ENCODE data around the gene ACOXL.

Gene ACOXL

DNA sequence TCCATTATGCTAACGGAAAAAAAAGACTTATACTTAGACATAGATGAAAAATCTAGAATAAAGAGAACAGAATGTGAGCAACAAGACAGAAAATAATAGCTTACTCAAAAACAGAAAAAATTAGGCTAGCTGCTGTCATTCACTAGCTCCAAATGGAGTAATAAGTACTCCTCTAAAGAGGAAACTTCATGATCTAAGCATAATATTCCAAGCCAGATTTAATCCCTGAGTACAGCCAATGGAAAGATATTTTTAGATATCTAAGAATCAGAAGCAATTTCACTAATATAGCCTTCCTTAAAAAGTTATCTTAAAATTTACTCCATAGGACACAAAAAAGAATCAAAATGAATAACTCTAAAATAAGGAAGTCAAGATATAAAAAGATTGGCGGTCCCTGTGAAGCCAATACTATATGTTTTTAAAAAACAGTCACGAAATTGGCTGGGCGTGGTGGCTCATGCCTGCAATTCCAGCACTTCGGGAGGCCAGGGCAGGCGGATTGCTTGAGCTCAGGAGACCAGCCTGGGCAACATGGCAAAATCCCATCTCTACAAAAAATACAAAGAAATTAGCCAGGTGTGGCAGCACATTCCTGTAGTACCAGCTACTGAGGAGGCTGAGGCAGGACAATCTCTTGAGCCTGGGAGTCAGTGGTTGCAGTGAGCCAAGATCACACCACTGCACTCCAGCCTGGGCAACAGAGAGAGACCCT lies 265.1 kb downstream of the ACOXL start:
- CTCF ChIA-PET = interaction anchor here (0.6 kb wide), 1 partner anchor 63 kb away, joined by 4 read pairs; no protein-coding TSS in a partner anchor
- POLR2A ChIA-PET (ENCODE audit: low non-redundant PET) = interaction anchor here (0.5 kb wide), 1 partner anchor 322 kb away, joined by 3 read pairs; no protein-coding TSS in a partner anchor

DNA sequence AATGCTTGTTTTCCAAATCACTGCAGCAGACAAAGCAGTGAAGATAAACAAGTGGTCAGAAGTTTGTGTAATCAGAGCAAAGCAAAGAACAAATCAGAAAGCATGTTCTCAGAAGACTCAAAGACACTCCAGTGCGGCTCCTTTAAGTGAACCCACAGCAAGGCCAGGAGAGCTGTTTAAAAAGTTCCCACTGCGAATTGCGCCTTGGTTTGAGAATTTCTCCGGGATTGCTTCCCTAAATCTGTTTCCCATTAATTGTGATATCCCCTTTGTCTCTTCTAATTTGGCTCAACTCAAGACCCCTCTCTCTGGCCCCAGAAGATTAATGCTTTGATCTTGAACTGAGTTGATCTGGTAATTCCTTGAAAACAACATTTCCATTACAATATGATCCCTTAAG lies 265.9 kb downstream of the ACOXL start:
- no peak for TF ChIP-seq CTCF (conservative IDR thresholded peaks at IDR 0.05; ENCODE audit: low read depth)
- H3K27ac ChIP-seq = no peak overlapping the region
- CTCF ChIA-PET = interaction anchor here (0.6 kb wide), 2 partner anchors 45 to 64 kb away, joined by 4 read pairs; no protein-coding TSS in a partner anchor
- POLR2A ChIA-PET (ENCODE audit: low non-redundant PET) = no interaction called here
- no peak for DNase-seq (ENCODE audit: low spot score)

More for the DNA sequence above, 265.1 kb downstream of the ACOXL start:
- DNase-seq (ENCODE audit: low spot score) = no peak
- no peak overlapping the region for H3K27ac ChIP-seq
- no peak for TF ChIP-seq CTCF (conservative IDR thresholded peaks at IDR 0.05; ENCODE audit: low read depth)

DNA sequence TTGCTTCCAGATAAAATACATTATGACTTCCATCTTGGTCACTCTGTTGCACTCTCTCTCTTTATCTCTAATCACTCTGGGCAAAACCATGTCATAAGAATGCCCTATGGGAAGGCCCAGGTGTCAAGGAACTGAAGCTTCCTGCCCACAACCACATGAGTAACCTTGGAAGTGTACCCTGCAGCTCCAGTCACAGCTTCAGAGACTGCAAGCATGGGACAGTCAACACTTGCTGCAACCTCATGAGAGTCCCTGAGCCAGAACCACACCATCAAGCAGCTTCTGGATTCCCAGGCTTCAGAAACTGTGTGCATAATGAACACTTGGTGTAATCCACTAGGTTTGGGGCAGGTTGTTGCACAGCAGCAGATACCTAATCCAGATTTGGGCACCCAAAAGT lies 267.3 kb downstream of the ACOXL start:
- CTCF ChIA-PET = no interaction called here
- POLR2A ChIA-PET (ENCODE audit: low non-redundant PET) = interaction anchor here (0.6 kb wide), 1 partner anchor 44 kb away, joined by 3 read pairs; no protein-coding TSS in a partner anchor
- TF ChIP-seq CTCF (conservative IDR thresholded peaks at IDR 0.05; ENCODE audit: low read depth) = no peak
- no peak overlapping the region for H3K27ac ChIP-seq
- no peak for DNase-seq (ENCODE audit: low spot score)

- CTCF ChIA-PET = interaction anchor here (0.7 kb wide), 1 partner anchor 152 kb away, joined by 4 read pairs; no protein-coding TSS in a partner anchor
- no peak overlapping the region for H3K27ac ChIP-seq
- POLR2A ChIA-PET (ENCODE audit: low non-redundant PET) = no interaction called here
Measured at GRCh38 chr2:111005307-111005706, 272.9 kb downstream of the ACOXL start.

GRCh38 chr2:111005821-111006220 lies 273.4 kb downstream of the ACOXL start:
- ChIA-PET POLR2A (ENCODE audit: low non-redundant PET) (no interaction called here), CTCF (interaction anchor here (0.6 to 0.7 kb wide), 2 partner anchors 10 to 152 kb away, joined by 3 to 4 read pairs; no protein-coding TSS in a partner anchor)
- TF ChIP-seq CTCF (conservative IDR thresholded peaks at IDR 0.05; ENCODE audit: low read depth) = no peak
- DNase-seq (ENCODE audit: low spot score) = no peak
- no peak overlapping the region for H3K27ac ChIP-seq

More at GRCh38 chr2:111005307-111005706, 272.9 kb downstream of the ACOXL start:
- DNase-seq (ENCODE audit: low spot score) = no peak
- TF ChIP-seq CTCF (conservative IDR thresholded peaks at IDR 0.05; ENCODE audit: low read depth) = no peak

GRCh38 chr2:111007757-111008688 lies 275.6 kb downstream of the ACOXL start:
- CTCF ChIA-PET = no interaction called here

More at GRCh38 chr2:111007757-111008688, 275.6 kb downstream of the ACOXL start:
- TF ChIP-seq CTCF (conservative IDR thresholded peaks at IDR 0.05; ENCODE audit: low read depth) = no peak
- POLR2A ChIA-PET (ENCODE audit: low non-redundant PET) = no interaction called here
- DNase-seq (ENCODE audit: low spot score) = no peak
- H3K27ac ChIP-seq = no peak overlapping the region

All from RWPE1 (cell line).